ENCODE results near the gene PPP6R2. TPM values are rescaled to one million over a fixed set of nuclear protein-coding genes. Genes with fewer than 3 reads are reported as not detected.

The PPP6R2 gene
- total RNA-seq, 1 experiment from 2014 or later, result 47.8 TPM

- TF ChIP-seq E2F1 (CRISPR knock-in tag; IDR thresholded peaks at IDR 0.05), result no peak
- no peak for TF ChIP-seq SOX15 (CRISPR knock-in tag; IDR thresholded peaks at IDR 0.05)
- TF ChIP-seq ESRRA (CRISPR knock-in tag; IDR thresholded peaks at IDR 0.05; ENCODE audit: borderline replicate concordance), result no peak
- no peak for TF ChIP-seq ZNF219 (CRISPR knock-in tag; IDR thresholded peaks at IDR 0.05; ENCODE audit: borderline replicate concordance)
- TF ChIP-seq SMAD4 (CRISPR knock-in tag; IDR thresholded peaks at IDR 0.05), result no peak
Measured at GRCh38 chr22:50315289-50316113, 27.6 kb upstream of the PPP6R2 start (continued).

GRCh38 chr22:50316114-50317065 lies 26.7 kb upstream of the PPP6R2 start:
- TF ChIP-seq TCF7 (CRISPR knock-in tag; IDR thresholded peaks at IDR 0.05; ENCODE audit: low read depth) (no peak), AR (CRISPR knock-in tag; IDR thresholded peaks at IDR 0.05) (no peak), ZNF317 (CRISPR knock-in tag; IDR thresholded peaks at IDR 0.05; ENCODE audit: borderline replicate concordance, low read depth) (no peak), ZNF121 (CRISPR knock-in tag; IDR thresholded peaks at IDR 0.05) (no peak), E2F4 (CRISPR knock-in tag; IDR thresholded peaks at IDR 0.05; ENCODE audit: borderline replicate concordance, low read depth) (no peak), NR1H2 (CRISPR knock-in tag; IDR thresholded peaks at IDR 0.05) (no peak), PREB (CRISPR knock-in tag; IDR thresholded peaks at IDR 0.05; ENCODE audit: borderline replicate concordance) (no peak), GTF2I (CRISPR knock-in tag; conservative IDR thresholded peaks at IDR 0.05) (no peak)
- Mint-ChIP-seq H3K4me3 (no peak overlapping the region), H3K36me3 (no peaks in the 10 kb centered on the region), H3K4me1 (peaks cover 5% of the 10 kb centered on the region), H3K27me3 (ENCODE audit: low read depth) (no peaks in the 10 kb centered on the region; the same call in 1 of the 2 replicates), H3K27ac (no peak overlapping the region), H3K9me3 (no peaks in the 10 kb centered on the region)
- CTCF ChIA-PET, result interaction anchor here (0.6 to 2.4 kb wide), 9 partner anchors 7 to 357 kb away, joined by 3 to 7 read pairs (median 4); partner anchors contain the start of genes DENND6B, PLXNB2 and SHANK3
- DNase-seq (ENCODE audit: low spot score) (no peak), ATAC-seq (no peak)
- POLR2A ChIA-PET, result interaction anchor here (0.5 kb wide), 1 partner anchor 42 kb away, joined by 3 read pairs; no protein-coding TSS in a partner anchor

- no peak overlapping the region for H3K27ac Mint-ChIP-seq
- H3K36me3 Mint-ChIP-seq, result no peaks in the 10 kb centered on the region
- H3K4me3 Mint-ChIP-seq, result no peak overlapping the region
- ChIA-PET POLR2A (no interaction called here), CTCF (interaction anchor here (0.6 to 2.4 kb wide), 6 partner anchors 8 to 356 kb away, joined by 3 to 7 read pairs (median 5); partner anchors contain the start of genes DENND6B, PLXNB2 and SHANK3)
- ATAC-seq, result no peak
- no peak for TF ChIP-seq IRF2 (CRISPR knock-in tag; IDR thresholded peaks at IDR 0.05; ENCODE audit: borderline replicate concordance, low read depth)
- H3K4me1 Mint-ChIP-seq, result peaks cover 5% of the 10 kb centered on the region
- H3K9me3 Mint-ChIP-seq, result no peaks in the 10 kb centered on the region
- no peaks in the 10 kb centered on the region; the same call in 1 of the 2 replicates for H3K27me3 Mint-ChIP-seq (ENCODE audit: low read depth)
- DNase-seq (ENCODE audit: low spot score), result no peak
Measured at GRCh38 chr22:50317178-50317577, 25.9 kb upstream of the PPP6R2 start.
